ENCODE data around the gene ZNF670.

DNA sequence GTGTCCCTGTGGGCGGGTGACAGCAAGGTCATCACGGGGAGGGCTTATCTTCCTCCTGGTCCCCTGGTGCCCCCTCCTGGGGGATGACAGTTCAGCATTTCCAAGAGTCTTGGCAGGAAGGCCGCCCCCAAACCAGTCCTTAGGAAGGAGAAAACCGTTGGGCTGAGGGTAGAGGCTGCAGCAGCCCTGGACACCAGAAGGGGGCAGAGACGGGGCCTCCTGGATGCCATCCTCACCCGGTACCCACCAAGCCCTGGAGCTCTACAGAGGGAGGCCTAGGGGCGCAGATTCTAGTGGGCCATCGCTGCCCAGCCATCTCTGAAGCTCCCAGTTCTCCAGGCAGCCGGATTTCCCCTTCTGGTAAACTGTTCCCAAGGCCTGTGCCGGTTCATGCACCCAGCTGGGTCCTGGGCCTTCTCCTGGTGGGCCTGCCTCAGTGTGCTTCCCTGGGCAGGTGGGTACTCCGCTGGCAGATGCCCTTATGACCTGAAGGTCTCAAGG, 40.4 kb upstream of the ZNF670 start:
- TF ChIP-seq, protein P1, sequence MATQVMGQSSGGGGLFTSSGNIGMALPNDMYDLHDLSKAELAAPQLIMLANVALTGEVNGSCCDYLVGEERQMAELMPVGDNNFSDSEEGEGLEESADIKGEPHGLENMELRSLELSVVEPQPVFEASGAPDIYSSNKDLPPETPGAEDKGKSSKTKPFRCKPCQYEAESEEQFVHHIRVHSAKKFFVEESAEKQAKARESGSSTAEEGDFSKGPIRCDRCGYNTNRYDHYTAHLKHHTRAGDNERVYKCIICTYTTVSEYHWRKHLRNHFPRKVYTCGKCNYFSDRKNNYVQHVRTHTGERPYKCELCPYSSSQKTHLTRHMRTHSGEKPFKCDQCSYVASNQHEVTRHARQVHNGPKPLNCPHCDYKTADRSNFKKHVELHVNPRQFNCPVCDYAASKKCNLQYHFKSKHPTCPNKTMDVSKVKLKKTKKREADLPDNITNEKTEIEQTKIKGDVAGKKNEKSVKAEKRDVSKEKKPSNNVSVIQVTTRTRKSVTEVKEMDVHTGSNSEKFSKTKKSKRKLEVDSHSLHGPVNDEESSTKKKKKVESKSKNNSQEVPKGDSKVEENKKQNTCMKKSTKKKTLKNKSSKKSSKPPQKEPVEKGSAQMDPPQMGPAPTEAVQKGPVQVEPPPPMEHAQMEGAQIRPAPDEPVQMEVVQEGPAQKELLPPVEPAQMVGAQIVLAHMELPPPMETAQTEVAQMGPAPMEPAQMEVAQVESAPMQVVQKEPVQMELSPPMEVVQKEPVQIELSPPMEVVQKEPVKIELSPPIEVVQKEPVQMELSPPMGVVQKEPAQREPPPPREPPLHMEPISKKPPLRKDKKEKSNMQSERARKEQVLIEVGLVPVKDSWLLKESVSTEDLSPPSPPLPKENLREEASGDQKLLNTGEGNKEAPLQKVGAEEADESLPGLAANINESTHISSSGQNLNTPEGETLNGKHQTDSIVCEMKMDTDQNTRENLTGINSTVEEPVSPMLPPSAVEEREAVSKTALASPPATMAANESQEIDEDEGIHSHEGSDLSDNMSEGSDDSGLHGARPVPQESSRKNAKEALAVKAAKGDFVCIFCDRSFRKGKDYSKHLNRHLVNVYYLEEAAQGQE (IDR thresholded peaks at IDR 0.05; ENCODE audit: insufficient read depth in 1 of 2, low read depth in 2 of 2, low read length in 2 of 2), result no peak
- TF ChIP-seq POLR2AphosphoS5 (IDR thresholded peaks at IDR 0.05; ENCODE audit: low read depth, low read length), result no peak
